C4-2B (cell line): ENCODE measurements around the gene DOLPP1.

ENCODE experiments used
- ZFX ChIP-seq: fragments of 450-650 bp; IDR thresholded peaks from 2 replicates; pipeline ENCODE4 v1.6.1; 2017
- TF ChIP-seq, protein P1 (sequence below): fragments of 450-650 bp; conservative IDR thresholded peaks from 2 replicates; pipeline ENCODE4 v1.5.1; 2017; ENCODE audit warnings: mild to moderate bottlenecking

GRCh38 chr9:129077236-129077635 lies 3.7 kb upstream of the DOLPP1 start:
- TF ChIP-seq, protein P1, sequence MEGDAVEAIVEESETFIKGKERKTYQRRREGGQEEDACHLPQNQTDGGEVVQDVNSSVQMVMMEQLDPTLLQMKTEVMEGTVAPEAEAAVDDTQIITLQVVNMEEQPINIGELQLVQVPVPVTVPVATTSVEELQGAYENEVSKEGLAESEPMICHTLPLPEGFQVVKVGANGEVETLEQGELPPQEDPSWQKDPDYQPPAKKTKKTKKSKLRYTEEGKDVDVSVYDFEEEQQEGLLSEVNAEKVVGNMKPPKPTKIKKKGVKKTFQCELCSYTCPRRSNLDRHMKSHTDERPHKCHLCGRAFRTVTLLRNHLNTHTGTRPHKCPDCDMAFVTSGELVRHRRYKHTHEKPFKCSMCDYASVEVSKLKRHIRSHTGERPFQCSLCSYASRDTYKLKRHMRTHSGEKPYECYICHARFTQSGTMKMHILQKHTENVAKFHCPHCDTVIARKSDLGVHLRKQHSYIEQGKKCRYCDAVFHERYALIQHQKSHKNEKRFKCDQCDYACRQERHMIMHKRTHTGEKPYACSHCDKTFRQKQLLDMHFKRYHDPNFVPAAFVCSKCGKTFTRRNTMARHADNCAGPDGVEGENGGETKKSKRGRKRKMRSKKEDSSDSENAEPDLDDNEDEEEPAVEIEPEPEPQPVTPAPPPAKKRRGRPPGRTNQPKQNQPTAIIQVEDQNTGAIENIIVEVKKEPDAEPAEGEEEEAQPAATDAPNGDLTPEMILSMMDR: no peak
- no peak for TF ChIP-seq ZFX
